GM13976 (cell line): ENCODE measurements around the gene SLC25A28.
"Not testable (repeated sequence)": the region's sequence is repeated elsewhere in the genome, so short reads cannot be mapped to it uniquely, and the experiment has no call there.

ENCODE experiments used
- DNase-seq: peaks from one replicate; pipeline ENCODE4 v3.0.0; 2012; ENCODE audit warnings: low spot score
- CTCF ChIP-seq: IDR thresholded peaks from 2 replicates; pipeline ENCODE4 v1.5.1; 2012; ENCODE audit warnings: borderline replicate concordance, mild to moderate bottlenecking; ENCODE audit not compliant: insufficient read depth; ENCODE audit errors: extremely low read depth, missing control alignments, control extremely low read depth
- in situ Hi-C: fragments of 300-500 bp; cut with MboI; formaldehyde crosslinking; loops from one replicate; pipeline ENCODE4 v1.12.0; 2022; ENCODE audit warnings: low sequenced_read_pairs, mixed read lengths, inconsistent platforms; ENCODE audit not compliant: unreplicated experiment

The SLC25A28 gene

GRCh38 chr10:99605351-99605750, 14.9 kb downstream of the SLC25A28 start:
- no peak for DNase-seq
- TF ChIP-seq CTCF = no peak
- in situ Hi-C loops = no loop called here

GRCh38 chr10:99604862-99605261, 15.4 kb downstream of the SLC25A28 start:
- no peak for TF ChIP-seq CTCF
- in situ Hi-C loops = no loop called here
- DNase-seq = no peak

- TF ChIP-seq CTCF = no peak
- peak; percentile 34 for DNase-seq
- in situ Hi-C loops = no loop called here
Measured at GRCh38 chr10:99598781-99599509, 21.3 kb downstream of the SLC25A28 start.

- no peak for TF ChIP-seq CTCF
- in situ Hi-C loops = no loop called here
Measured at GRCh38 chr10:99598011-99598410, 22.2 kb downstream of the SLC25A28 start.

GRCh38 chr10:99596708-99597107, 23.5 kb downstream of the SLC25A28 start:
- in situ Hi-C loops = not testable (repeated sequence)

More at GRCh38 chr10:99598011-99598410, 22.2 kb downstream of the SLC25A28 start:
- no peak for DNase-seq

GRCh38 chr10:99595770-99596465, 24.3 kb downstream of the SLC25A28 start:
- in situ Hi-C loops = no loop called here
- TF ChIP-seq CTCF = no peak
- DNase-seq = no peak

More at GRCh38 chr10:99596708-99597107, 23.5 kb downstream of the SLC25A28 start:
- DNase-seq = not testable (repeated sequence)

- no peak for DNase-seq
- in situ Hi-C loops = no loop called here
- TF ChIP-seq CTCF = no peak
Measured at GRCh38 chr10:99595236-99595635, 25.0 kb downstream of the SLC25A28 start.
